ENCODE measurements around the gene PIK3R5. TPM values are rescaled to one million over a fixed set of nuclear protein-coding genes. Genes with fewer than 3 reads are reported as not detected.

Gene PIK3R5
- total and polyA plus RNA-seq, 3 donors from 2014 or later = 6.1 to 14.0 (median 7.4) TPM

DNA sequence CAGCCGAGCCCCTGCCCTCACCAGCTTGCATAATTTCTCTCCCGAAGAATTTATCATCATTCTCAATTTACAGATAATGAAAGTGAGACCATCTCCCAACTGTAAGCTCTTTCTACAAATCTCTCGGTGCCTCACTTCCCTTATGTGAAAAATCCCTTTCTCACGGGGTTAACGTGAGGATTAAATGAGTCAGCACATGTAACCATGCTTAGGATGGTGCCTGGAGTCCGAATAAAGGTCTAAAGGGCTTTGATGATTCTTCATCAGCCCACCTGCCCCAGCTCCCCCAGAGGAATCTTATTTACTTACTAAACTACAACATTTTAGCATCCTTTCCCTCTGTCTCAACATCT, 73.2 kb downstream of the PIK3R5 start:
- no peaks in the 10 kb centered on the region for H3K36me3 ChIP-seq (ENCODE audit: low read depth, missing control alignments)
- intact Hi-C loops (cut with DNase I; ENCODE audit: low total_unique reads) = no loop called here
- H3K27ac ChIP-seq = no peak overlapping the region
- TF ChIP-seq POLR2A (IDR thresholded peaks at IDR 0.05) = no peak
- TF ChIP-seq, protein P1, sequence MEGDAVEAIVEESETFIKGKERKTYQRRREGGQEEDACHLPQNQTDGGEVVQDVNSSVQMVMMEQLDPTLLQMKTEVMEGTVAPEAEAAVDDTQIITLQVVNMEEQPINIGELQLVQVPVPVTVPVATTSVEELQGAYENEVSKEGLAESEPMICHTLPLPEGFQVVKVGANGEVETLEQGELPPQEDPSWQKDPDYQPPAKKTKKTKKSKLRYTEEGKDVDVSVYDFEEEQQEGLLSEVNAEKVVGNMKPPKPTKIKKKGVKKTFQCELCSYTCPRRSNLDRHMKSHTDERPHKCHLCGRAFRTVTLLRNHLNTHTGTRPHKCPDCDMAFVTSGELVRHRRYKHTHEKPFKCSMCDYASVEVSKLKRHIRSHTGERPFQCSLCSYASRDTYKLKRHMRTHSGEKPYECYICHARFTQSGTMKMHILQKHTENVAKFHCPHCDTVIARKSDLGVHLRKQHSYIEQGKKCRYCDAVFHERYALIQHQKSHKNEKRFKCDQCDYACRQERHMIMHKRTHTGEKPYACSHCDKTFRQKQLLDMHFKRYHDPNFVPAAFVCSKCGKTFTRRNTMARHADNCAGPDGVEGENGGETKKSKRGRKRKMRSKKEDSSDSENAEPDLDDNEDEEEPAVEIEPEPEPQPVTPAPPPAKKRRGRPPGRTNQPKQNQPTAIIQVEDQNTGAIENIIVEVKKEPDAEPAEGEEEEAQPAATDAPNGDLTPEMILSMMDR (IDR thresholded peaks at IDR 0.05) = no peak
- DNase-seq = no peak
- no peaks in the 10 kb centered on the region for H3K9me3 ChIP-seq
- H3K4me3 ChIP-seq = no peak overlapping the region
- peaks cover 4% of the 10 kb centered on the region for H3K4me1 ChIP-seq
- 71 to 74% methylated on average over 6 of the region's 6 CpGs for WGBS, 2 donors
- H3K27me3 ChIP-seq = no peaks in the 10 kb centered on the region

DNA sequence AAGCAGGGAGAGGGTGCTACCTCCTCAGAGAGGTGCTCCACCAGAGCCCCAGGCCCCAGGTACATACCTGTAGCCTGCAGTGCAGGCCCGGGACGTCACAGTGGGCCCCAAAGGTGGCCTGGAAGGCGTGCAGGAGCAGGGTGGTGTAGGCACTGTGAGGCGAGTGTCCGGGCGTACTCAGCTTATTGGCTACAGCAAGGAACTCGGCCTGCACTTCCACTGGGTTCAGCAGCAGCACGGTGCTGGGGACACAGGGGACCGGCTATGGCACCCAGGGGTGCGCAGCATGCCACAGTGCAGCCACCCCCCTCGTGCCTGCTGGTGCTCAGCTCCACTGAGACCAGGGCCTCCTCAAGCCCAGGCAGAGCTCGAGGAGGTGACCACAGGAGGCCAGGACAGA, 74.8 kb downstream of the PIK3R5 start:
- H3K4me1 ChIP-seq = peaks cover 4% of the 10 kb centered on the region
- no peaks in the 10 kb centered on the region for H3K27me3 ChIP-seq
- TF ChIP-seq POLR2A (IDR thresholded peaks at IDR 0.05) = no peak
- TF ChIP-seq, protein P1 (IDR thresholded peaks at IDR 0.05) = no peak
- H3K4me3 ChIP-seq = no peak overlapping the region
- H3K9me3 ChIP-seq = no peaks in the 10 kb centered on the region
- no peaks in the 10 kb centered on the region for H3K36me3 ChIP-seq (ENCODE audit: low read depth, missing control alignments)
- H3K27ac ChIP-seq = no peak overlapping the region
- intact Hi-C loops (cut with DNase I; ENCODE audit: low total_unique reads) = no loop called here
- DNase-seq = no peak
- 85 to 92% methylated on average over 8 to 12 of the region's 12 CpGs for WGBS, 2 donors

DNA sequence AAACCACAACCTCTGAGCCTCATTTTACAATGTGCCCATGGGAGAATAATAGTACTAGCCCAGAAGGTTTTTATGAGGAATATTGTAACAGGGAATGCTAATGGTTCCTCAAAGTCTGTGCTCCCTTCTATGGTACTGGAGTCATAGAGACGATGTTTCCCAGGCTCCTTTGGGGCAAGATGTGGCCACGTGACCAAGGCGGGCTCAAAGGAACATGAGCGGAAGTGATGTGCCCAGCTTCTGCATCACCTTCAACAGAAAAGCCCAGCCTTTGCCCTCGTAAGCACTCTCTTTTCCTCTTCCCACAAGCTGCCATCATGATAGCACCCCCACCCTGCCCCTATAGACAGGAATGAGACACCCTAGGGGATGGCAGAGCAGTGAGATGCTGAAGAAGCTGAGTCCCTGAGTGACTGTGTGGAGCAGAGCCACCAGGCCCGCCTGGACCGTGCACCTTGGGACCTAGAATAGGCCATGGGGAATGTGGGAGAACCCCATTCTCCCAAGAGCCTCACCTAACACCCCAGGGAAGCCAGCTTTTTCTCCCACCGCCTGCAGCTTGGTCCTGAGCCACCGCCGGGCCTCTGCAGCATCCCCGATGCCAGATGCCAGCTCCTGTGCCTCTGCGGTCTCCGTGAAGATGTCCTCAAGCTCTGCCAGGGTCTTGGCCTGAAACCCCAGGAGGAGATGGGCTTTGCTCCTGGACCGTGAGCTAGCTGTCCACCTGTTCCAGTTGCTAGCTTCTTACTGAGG, 75.9 kb downstream of the PIK3R5 start:
- intact Hi-C loops (cut with DNase I; ENCODE audit: low total_unique reads) = no loop called here
- no peaks in the 10 kb centered on the region for H3K36me3 ChIP-seq (ENCODE audit: low read depth, missing control alignments)
- no peaks in the 10 kb centered on the region for H3K27me3 ChIP-seq
- H3K4me1 ChIP-seq = peaks cover 3% of the 10 kb centered on the region
- TF ChIP-seq POLR2A (IDR thresholded peaks at IDR 0.05) = no peak
- TF ChIP-seq, protein P1 (IDR thresholded peaks at IDR 0.05) = no peak
- no peak overlapping the region for H3K27ac ChIP-seq
- no peaks in the 10 kb centered on the region for H3K9me3 ChIP-seq
- no peak overlapping the region for H3K4me3 ChIP-seq
- WGBS, 2 donors = 95 to 98% methylated on average over 9 to 14 of the region's 14 CpGs
- DNase-seq = no peak

DNA sequence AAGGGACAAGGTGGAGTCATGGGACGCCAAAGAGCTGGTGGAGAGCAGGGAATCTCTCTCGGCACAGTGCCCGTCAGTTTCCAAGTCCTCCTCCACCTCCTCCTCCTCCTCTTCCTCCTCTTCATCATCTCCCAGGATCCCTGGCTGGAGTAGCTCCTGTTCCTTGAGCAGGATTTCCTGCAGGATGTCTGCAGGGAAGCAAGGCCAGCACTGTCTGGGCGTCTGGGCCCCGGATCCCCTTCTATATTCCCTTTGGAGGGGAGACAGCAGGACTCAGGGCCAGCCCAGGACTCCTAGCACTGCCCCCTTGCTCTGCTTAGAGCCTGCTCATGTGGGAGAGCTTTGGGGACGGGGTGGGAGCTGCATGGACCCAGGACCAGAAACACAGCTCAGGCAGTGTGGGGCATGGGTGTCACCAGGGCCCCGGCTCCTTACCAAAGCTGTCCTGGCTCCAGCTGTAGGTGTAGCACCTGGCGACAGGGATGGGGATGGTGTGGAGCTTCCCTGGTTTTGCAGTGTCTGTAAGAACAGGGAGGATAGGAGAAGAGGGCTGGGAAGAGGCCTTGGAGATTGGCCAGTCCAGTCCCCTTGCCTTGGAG, 76.7 kb downstream of the PIK3R5 start:
- DNase-seq = no peak
- Histone ChIP-seq H3K9me3 (no peaks in the 10 kb centered on the region), H3K27me3 (no peaks in the 10 kb centered on the region), H3K36me3 (ENCODE audit: low read depth, missing control alignments) (no peaks in the 10 kb centered on the region), H3K4me1 (no peaks in the 10 kb centered on the region), H3K4me3 (no peak overlapping the region), H3K27ac (no peak overlapping the region)
- TF ChIP-seq, protein P1 (IDR thresholded peaks at IDR 0.05) = no peak
- TF ChIP-seq POLR2A (IDR thresholded peaks at IDR 0.05) = no peak
- intact Hi-C loops (cut with DNase I; ENCODE audit: low total_unique reads) = no loop called here
- WGBS, 2 donors = 57 to 59% methylated on average over 8 of the region's 8 CpGs
